ENCODE data around the gene SLC6A18. TPM values are rescaled to one million over a fixed set of nuclear protein-coding genes. Genes with fewer than 3 reads are reported as not detected.
A peak's percentile ranks its signal among the peaks of the same experiment; 100 is the strongest.

Gene SLC6A18
- total and polyA plus RNA-seq, 9 of the 15 experiments (the other 6 are each of a cell fraction or from before 2014, with no cell fraction given), result not detected

GRCh38 chr5:1186351-1187233 is 38.6 kb upstream of the SLC6A18 start (continued):
- TF ChIP-seq MITF (IDR thresholded peaks at IDR 0.05) (no peak), TFE3 (CRISPR knock-in tag; IDR thresholded peaks at IDR 0.05) (peak; percentile 64), PREB (CRISPR knock-in tag; IDR thresholded peaks at IDR 0.05) (no peak), PML (IDR thresholded peaks at IDR 0.05; ENCODE audit: low read length) (no peak), ZMIZ1 (IDR thresholded peaks at IDR 0.05; ENCODE audit: low read depth in 2 of 2, low read length in 2 of 2) (peak in 1 of 2 experiments; percentile 17; a peak in 1 of 4 replicates), BDP1 (IDR thresholded peaks at IDR 0.05; ENCODE audit: insufficient read depth, insufficient read length) (no peak), RBM25 (IDR thresholded peaks at IDR 0.05; ENCODE audit: low read depth, low read length, severe bottlenecking) (no peak), ZNF583 (CRISPR knock-in tag; IDR thresholded peaks at IDR 0.05) (peak; percentile 74; the same call in 1 of the 2 replicates), MIER1 (IDR thresholded peaks at IDR 0.05; ENCODE audit: low read depth) (0 out of 2 replicates have a peak, but pooled peaks have one; percentile 1), MYBL2 (IDR thresholded peaks at IDR 0.05; ENCODE audit: low read depth) (0 out of 2 replicates have a peak, but pooled peaks have one; percentile 10), MYBL2 (CRISPR knock-in tag; IDR thresholded peaks at IDR 0.05; ENCODE audit: borderline replicate concordance) (no peak), HMBOX1 (IDR thresholded peaks at IDR 0.05) (no peak)

All from K562 (cell line).